ENCODE measurements around the gene SCGB1D4.
A peak's percentile ranks its signal among the peaks of the same experiment; 100 is the strongest.
"Not testable (repeated sequence)": the region's sequence is repeated elsewhere in the genome, so short reads cannot be mapped to it uniquely, and the experiment has no call there.

SCGB1D4 gene

DNA sequence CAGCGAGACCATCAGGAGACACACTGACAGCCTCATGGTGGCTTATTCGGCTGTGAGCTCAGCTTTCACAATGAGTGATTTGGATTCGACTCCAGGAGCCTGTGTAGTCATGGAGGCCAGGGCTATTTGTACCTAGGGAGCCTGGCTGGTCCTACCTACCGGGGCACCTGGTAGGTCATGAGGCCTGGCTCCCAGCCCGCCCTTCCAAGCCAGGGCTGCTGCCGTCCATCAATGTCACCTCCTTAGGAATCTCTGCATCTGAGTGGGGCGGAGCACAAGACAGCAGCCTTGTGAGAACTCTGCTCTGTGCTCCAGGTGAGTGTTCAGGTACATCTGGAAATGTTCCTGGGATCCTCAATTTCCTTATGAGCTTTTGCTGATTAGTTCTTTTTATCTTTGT, at the start of gene SCGB1D4:
Gene SCGB1D4, minus strand, starts transcription at position 101 of the 400 bp plus-strand sequence. Its CDS starts 65 bp downstream, at position 36.
- DNase-seq = no peak

- no peak for DNase-seq
Measured at GRCh38 chr11:62345861-62346260, 47.0 kb upstream of the SCGB1D4 start.

DNA sequence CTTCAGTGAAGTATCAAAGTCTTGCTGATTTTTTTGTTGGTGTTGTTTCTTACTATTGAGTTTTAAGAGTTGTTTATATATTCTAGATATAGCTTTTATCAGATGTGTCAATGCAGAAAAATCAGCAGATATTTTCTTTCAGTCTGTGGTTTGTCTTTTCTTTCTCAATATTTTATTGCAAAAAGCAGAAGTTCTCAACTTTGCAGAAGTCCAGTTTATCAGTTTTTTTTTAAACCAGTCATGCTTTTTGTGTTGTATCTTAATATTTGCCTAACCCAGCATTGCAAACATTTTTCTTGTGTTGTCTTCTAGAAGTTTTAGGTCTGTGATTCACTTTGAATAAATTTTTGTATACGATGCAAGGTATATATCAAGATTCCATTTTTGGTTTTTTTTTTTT, 45.3 kb upstream of the SCGB1D4 start:
- DNase-seq = no peak

- not testable (repeated sequence) for DNase-seq
Measured at GRCh38 chr11:62343646-62344190, 44.8 kb upstream of the SCGB1D4 start.

GRCh38 chr11:62341588-62341987, 42.7 kb upstream of the SCGB1D4 start:
- no peak for DNase-seq

GRCh38 chr11:62340269-62340901, 41.5 kb upstream of the SCGB1D4 start:
- DNase-seq = no peak

DNA sequence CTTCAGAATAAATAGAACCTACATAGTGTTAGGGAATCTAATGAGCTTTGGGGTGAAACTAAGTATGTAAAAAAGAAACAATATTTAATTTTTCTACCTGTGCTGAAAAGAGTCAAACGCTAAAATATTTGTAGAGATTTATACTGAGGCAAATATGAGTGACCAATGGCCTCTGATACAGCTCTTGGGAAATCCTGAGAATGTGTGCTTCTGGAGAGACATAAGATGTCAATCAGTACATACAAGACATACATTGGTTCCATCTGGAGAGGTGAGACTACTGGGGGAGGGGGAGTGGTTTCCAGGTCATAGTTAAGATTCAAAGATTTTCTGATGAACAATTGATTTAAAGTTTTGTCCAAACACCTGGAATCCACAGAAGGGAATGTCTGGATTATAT, 39.3 kb upstream of the SCGB1D4 start:
- no peak for DNase-seq

GRCh38 chr11:62337303-62338181, 38.7 kb upstream of the SCGB1D4 start, which contains the start of gene ASRGL1:
ASRGL1 (plus strand) TSS chr11:62337448; CDS start chr11:62337978, 530 bp downstream.
- DNase-seq = peak; percentile 80

DNA sequence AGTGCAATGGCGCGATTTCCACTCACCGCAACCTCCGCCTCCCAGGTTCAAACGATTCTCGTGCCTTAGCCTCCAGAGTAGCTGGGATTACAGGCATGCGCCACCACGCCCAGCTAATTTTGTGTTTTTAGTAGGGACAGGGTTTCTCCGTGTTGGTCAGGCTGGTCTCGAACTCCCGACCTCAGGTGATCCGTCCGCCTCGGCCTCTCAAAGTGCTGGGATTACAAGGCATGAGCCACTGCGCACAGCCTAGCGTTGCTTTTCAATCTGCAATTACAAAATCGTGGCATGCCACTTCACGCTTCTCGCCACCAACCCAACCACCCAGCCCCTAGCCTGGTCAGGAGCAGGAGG, 38.1 kb upstream of the SCGB1D4 start:
- not testable (repeated sequence) for DNase-seq

GRCh38 chr11:62333768-62334167, 34.9 kb upstream of the SCGB1D4 start:
- no peak for DNase-seq

DNA sequence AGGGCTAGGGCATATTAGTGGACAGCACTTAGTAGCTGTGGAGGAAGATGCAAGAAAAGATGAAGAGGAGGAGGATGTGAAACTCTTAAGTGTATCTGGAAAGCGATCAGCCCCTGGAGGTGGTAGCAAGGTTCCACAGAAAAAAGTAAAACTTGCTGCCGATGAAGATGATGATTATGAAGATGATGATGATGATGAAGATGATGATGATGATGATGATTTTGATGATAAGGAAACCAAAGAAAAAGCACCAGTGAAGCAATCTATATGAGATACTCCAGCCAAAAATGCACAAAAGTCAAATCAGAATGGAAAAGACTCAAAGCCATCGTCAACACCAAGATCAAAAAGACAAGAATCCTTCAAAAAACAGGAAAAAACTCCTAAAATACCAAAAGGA, 32.4 kb upstream of the SCGB1D4 start:
- DNase-seq = not testable (repeated sequence)

DNA sequence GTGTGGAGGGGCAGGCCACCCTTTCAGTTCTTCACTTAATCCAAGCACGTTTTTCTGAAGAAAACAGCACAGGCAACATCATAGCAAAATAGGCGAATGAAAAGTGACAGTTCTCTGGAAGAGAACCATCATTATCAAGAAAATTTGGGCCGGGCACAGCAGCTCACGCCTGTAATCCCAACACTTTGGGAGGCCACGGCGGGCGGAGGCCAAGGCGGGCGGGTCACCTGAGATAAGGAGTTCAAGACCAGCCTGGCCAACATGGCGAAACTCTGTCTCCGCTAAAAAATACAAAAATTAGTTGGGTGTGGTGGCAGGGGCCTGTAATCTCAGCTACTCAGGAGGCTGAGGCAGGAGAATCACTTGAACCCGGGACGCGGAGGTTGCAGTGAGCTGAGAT, 28.7 kb upstream of the SCGB1D4 start:
- DNase-seq = not testable (repeated sequence)

DNA sequence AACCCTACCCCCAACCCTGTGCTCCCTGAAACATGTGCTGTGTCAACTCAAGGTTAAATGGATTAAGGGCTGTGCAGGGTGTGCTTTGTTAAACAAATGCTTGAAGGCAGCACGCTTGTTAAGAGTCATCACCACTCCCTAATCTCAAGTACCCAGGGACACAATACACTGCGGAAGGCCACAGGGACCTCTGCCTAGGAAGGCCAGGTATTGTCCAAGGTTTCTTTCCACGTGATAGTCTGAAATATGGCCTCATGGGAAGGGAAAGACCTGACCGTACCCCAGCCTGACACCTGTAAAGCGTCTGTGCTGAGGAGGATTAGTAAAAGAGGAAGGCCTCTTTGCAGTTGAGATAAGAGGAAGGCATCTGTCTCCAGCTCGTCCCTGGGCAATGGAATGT, 27.8 kb upstream of the SCGB1D4 start:
- DNase-seq = not testable (repeated sequence)

DNA sequence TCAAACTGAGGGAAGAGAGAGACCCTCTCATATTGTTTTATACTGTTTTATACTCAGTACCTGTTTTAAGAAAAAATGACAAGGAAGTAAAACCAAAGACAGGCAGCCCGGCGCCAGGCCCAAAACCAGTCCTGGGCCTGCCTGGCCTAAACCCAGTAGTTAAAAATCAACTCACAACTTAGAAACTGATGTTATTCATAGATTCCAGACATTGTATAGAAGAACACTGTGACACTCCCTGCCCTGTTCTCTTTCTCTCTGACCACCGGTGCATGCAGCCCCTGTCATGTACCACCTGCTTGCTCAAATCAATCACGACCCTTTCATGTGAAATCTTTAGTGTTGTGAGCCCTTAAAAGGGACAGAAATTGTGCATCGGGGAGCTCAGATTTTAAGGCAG, 26.9 kb upstream of the SCGB1D4 start:
- not testable (repeated sequence) for DNase-seq

- no peak for DNase-seq
Measured at GRCh38 chr11:62324731-62325556, 26.1 kb upstream of the SCGB1D4 start.

GRCh38 chr11:62322524-62322923, 23.6 kb upstream of the SCGB1D4 start:
- no peak for DNase-seq

- DNase-seq = no peak
Measured at GRCh38 chr11:62315431-62315830, 16.6 kb upstream of the SCGB1D4 start.

DNA sequence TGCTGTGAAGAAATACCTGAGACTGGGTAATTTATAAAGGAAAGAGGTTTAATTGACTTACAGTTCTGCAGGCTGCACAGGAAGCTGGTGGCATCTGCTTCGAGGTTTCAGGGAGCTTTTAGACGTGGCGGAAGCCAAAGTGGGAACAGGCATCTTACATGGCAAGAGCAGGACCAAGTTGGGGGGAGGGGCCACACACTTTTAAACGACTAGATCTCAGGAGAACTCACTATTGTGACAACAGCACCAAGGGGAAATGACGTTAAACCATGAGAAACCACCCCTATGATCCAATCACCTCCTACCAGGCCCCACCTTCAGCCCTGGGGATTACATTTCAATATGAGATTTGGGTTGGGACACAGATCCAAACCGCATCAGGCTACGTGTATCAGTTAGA, 11.1 kb upstream of the SCGB1D4 start:
- DNase-seq = no peak

GRCh38 chr11:62307950-62308349, 9.1 kb upstream of the SCGB1D4 start:
- no peak for DNase-seq

GRCh38 chr11:62306227-62306626, 7.4 kb upstream of the SCGB1D4 start:
- no peak for DNase-seq

DNA sequence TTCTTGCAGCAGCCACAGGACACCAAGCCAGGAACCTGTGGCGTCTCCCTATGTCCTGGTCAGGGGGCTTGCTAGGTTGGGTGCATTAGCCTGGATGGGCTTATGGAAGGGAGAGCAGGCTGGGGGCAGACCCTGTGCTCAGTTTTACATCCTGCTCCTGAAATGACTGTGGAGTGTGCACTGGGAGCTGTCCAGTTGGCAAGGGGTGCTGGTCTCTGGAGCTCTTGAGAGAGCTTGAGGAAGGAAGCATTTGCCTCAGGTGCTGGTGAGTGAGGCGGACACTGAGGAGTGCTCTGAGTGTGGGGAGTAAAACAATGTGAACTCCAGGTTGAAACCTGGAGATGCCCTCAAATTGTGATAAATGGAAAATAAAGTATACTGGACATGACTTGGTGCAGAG, 3.4 kb downstream of the SCGB1D4 start:
- DNase-seq = no peak

DNA sequence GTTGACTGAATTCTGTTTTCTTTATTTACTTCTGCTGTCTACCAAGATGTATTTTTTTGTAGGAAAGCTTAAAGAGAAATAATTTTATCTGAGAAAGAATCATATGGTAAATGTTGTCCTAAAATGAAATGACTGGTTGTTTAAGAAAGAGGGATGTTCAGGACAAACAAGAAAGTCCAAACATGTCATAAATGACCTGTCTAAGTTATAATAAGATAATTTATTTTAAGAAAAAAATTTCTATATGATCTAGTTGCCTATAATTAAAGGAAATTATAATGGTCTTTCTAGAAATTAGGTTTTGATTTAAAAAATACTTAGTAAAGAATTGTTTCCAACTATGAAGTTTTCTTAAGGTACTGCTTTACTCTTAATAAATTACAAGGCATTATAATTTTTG, 18.4 kb downstream of the SCGB1D4 start:
- DNase-seq = no peak

DNA sequence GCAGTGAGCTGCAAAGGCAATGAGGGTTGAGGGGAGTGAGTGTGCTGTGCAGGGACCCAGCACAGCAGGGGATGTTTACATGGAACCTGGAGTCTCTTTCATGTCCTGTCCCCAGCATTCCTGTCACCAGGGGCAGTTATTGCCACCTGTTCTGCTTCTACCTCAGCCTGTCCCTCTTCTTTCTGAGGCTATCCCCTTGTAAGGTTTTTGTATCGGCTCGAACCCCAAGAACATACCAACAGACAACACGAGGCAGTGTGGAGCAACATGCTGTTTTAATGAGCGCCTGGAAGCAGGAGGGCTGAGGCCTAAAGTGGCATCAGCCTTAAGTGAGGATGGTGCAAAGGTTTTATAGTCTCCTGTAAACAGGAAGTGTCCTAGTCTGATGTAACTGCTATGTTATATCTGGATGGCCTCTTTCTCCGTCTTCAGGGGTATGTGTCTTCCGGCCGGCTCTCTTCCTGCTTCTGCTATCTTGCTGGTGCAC, 25.0 kb downstream of the SCGB1D4 start:
- no peak for DNase-seq
